Mucosa of descending colon (tissue), 3 donors: ENCODE results near the gene CNTN2. TPM values are rescaled to one million over a fixed set of nuclear protein-coding genes. Genes with fewer than 3 reads are reported as not detected.

Experiments
- ATAC-seq: fragments of 200-7000 bp; cut with Tn5 transposase; one replicate; pipeline ENCODE4 v1.9.1; 2020; ENCODE audit warnings: mild to moderate bottlenecking, moderate library complexity
- DNase-seq, 3 donors: peaks; one replicate each; pipeline ENCODE4 v3.0.0-alpha.2; 2020
- H3K36me3 ChIP-seq: fragments of 200-600 bp; one replicate; pipeline ENCODE4 v1.8.0; 2021; ENCODE audit warnings: low read depth, mild to moderate bottlenecking
- H3K4me1 ChIP-seq: fragments of 200-600 bp; one replicate; pipeline ENCODE4 v1.8.0; 2021; ENCODE audit warnings: low read depth, mild to moderate bottlenecking
- H3K4me3 ChIP-seq: fragments of 200-600 bp; one replicate; pipeline ENCODE4 v1.8.0; 2021; ENCODE audit warnings: mild to moderate bottlenecking
- H3K9me3 ChIP-seq: fragments of 200-600 bp; one replicate; pipeline ENCODE4 v1.8.0; 2021; ENCODE audit warnings: mild to moderate bottlenecking
- CTCF ChIP-seq: fragments of 200-600 bp; IDR thresholded peaks from one replicate; pipeline ENCODE4 v1.8.0; 2022; ENCODE audit warnings: antibody characterized with exemption, mild to moderate bottlenecking
- intact Hi-C, 2 donors: fragments of 100-400 bp; cut with DNase I in 1 of 2; cut with micrococcal nuclease in 1 of 2; formaldehyde crosslinking; loops; one replicate each; pipeline versions ENCODE4 v1.11.0 to v1.11.1; 2022; cut with DNase I, micrococcal nuclease
- total RNA-seq, 3 donors: library from RNA; stranded (reverse); fragmentation: NEBNext Ultra II Directional in 2 of 3; extraction: Animal tissue kit (Norgen Biotek cat#: 25700) in 2 of 3; gene quantifications; one replicate each; pipeline versions ENCODE4 v1.2.1 to v1.2.4, GENCODE V29; 2021 to 2023
- donor health status: DM: no; HTN: no; CAD: no; lungs with moderate emphysema.
- donor health status: DM: no; HTN: no; CAD: no.
- donor health status: DM: no; HTN: yes; CAD: no.

Gene CNTN2
- total RNA-seq, 3 donors from 2014 or later: 0.43 to 6.8 (median 0.51) TPM

GRCh38 chr1:205047764-205048231 lies 4.8 kb downstream of the CNTN2 start:
- ATAC-seq (no peak), DNase-seq (no peak)
- no peak for TF ChIP-seq CTCF
- intact Hi-C loops: no loop called here
- Histone ChIP-seq H3K4me1 (no peaks in the 10 kb centered on the region), H3K9me3 (no peaks in the 10 kb centered on the region), H3K4me3 (no peak overlapping the region), H3K36me3 (no peaks in the 10 kb centered on the region)

- no peak for ATAC-seq
- intact Hi-C loops: no loop called here
- no peak for TF ChIP-seq CTCF
Observed at GRCh38 chr1:205048382-205048781, 5.4 kb downstream of the CNTN2 start.

DNA sequence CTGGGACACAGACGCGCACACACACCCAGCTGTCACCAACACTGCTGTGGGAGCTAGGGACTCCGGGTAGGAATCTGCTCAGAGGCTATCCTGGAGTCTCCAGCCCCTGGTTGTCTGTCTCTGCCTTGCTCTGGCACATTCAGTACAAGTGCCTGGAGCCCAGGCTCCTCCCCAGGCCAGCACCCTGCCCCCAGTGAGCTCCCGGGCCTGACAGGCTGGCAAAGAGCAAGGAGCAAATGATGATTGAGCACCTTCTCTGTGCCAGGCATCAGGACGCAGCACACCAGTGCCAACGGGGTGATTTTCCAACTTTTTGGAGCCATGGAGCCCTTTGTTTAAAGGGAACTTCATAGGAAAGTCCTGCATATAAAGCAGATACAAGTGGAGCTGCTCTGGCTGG lies 6.5 kb downstream of the CNTN2 start:
- ATAC-seq (no peak), DNase-seq (no peak)
- no peaks in the 10 kb centered on the region for H3K9me3 ChIP-seq
- no peak overlapping the region for H3K4me3 ChIP-seq
- intact Hi-C loops: no loop called here
- H3K36me3 ChIP-seq: no peaks in the 10 kb centered on the region
- no peaks in the 10 kb centered on the region for H3K4me1 ChIP-seq
- TF ChIP-seq CTCF: no peak

More at GRCh38 chr1:205048382-205048781, 5.4 kb downstream of the CNTN2 start:
- H3K9me3 ChIP-seq: no peaks in the 10 kb centered on the region
- H3K4me3 ChIP-seq: no peak overlapping the region
- no peak for DNase-seq
- no peaks in the 10 kb centered on the region for H3K36me3 ChIP-seq
- no peaks in the 10 kb centered on the region for H3K4me1 ChIP-seq

GRCh38 chr1:205052690-205053089 lies 9.7 kb downstream of the CNTN2 start:
- intact Hi-C loops: no loop called here
- no peak for TF ChIP-seq CTCF
- no peak for ATAC-seq
- Histone ChIP-seq H3K9me3 (no peaks in the 10 kb centered on the region), H3K36me3 (no peaks in the 10 kb centered on the region), H3K4me1 (no peaks in the 10 kb centered on the region), H3K4me3 (no peak overlapping the region)
- DNase-seq: no peak

GRCh38 chr1:205053296-205053695 lies 10.3 kb downstream of the CNTN2 start:
- ATAC-seq (no peak), DNase-seq (no peak)
- TF ChIP-seq CTCF: no peak
- intact Hi-C loops: no loop called here
- H3K9me3 ChIP-seq: no peaks in the 10 kb centered on the region
- no peak overlapping the region for H3K4me3 ChIP-seq
- no peaks in the 10 kb centered on the region for H3K36me3 ChIP-seq
- H3K4me1 ChIP-seq: no peaks in the 10 kb centered on the region

DNA sequence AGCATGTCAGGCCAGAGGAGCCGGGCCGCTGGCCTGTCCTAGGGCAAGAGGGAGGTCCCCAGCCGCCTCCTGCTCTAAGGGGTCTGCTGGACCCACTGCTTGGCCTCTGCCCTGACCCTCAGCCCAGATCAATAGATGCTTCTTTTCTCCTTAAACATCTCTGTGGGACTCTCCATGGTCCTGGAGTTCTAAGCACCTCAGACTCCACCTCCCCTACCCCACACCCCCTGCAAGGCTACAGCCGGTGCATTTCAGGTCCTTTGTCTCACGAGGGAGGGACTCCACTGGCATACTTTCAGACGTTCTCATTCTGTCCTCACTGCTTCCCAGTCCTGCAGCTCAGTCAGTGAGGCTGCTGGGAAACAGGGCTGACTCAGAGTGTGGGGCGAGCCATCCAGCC lies 11.0 kb downstream of the CNTN2 start:
- Histone ChIP-seq H3K9me3 (no peaks in the 10 kb centered on the region), H3K36me3 (no peaks in the 10 kb centered on the region), H3K4me3 (no peak overlapping the region), H3K4me1 (no peaks in the 10 kb centered on the region)
- ATAC-seq (no peak), DNase-seq (no peak)
- intact Hi-C loops: no loop called here
- TF ChIP-seq CTCF: no peak
